Kidney (tissue), 14 donors: ENCODE results near the gene CCDC69. TPM values are rescaled to one million over a fixed set of nuclear protein-coding genes. Genes with fewer than 3 reads are reported as not detected.

ENCODE experiments used
- DNase-seq, 5 donors: peaks; one replicate each; pipeline ENCODE4 v3.0.0-alpha.2; 2013 to 2020
- FAIRE-seq: peaks from 2 replicates; lab custom pipeline; 2012; peaks lifted over from hg19 to GRCh38; lab: Jason Lieb, UNC
- H3K27ac ChIP-seq, 2 donors: one replicate each; pipeline ENCODE4 v1.7.0; 2013; ENCODE audit warnings: low read depth in 2 of 2, low read length in 2 of 2, inconsistent platforms in 1 of 2
- H3K27me3 ChIP-seq: one replicate; pipeline ENCODE4 v1.7.1; 2013; ENCODE audit warnings: low read length, inconsistent platforms; ENCODE audit not compliant: control insufficient read depth, insufficient read depth
- H3K36me3 ChIP-seq, 3 donors: one replicate each; pipeline versions ENCODE4 v1.7.0 to v1.7.1; 2013; ENCODE audit warnings: low read length in 3 of 3, control low read depth in 1 of 3, inconsistent platforms in 1 of 3; ENCODE audit not compliant: insufficient read depth in 3 of 3, control insufficient read depth in 2 of 3
- H3K4me1 ChIP-seq, 3 donors: one replicate each; pipeline versions ENCODE4 v1.7.0 to v1.7.1; 2013; ENCODE audit warnings: low read length in 3 of 3, inconsistent platforms in 1 of 3, low read depth in 1 of 3; ENCODE audit not compliant: control insufficient read depth in 2 of 3, insufficient read depth in 2 of 3
- H3K4me3 ChIP-seq, 3 donors: one replicate each; pipeline versions ENCODE4 v1.7.0 to v1.8.1; 2013; ENCODE audit warnings: low read length in 3 of 3, control low read depth in 1 of 3, inconsistent platforms in 1 of 3
- H3K9ac ChIP-seq, 3 donors: one replicate each; pipeline versions ENCODE4 v1.7.0 to v1.7.1; 2013; ENCODE audit warnings: low read length in 3 of 3, control low read depth in 1 of 3, inconsistent platforms in 1 of 3
- H3K9me3 ChIP-seq, 3 donors: one replicate each; pipeline versions ENCODE4 v1.7.0 to v1.7.1; 2013; ENCODE audit warnings: low read length in 3 of 3, control low read depth in 1 of 3, inconsistent platforms in 1 of 3; ENCODE audit not compliant: control insufficient read depth in 2 of 3, insufficient read depth in 1 of 3
- intact Hi-C: fragments of 100-400 bp; cut with DNase I; formaldehyde crosslinking; loops from one replicate; pipeline ENCODE4 v1.11.1; 2022
- polyA plus RNA-seq: library from polyadenylated mRNA; stranded (reverse); fragments of 350-450 nt; fragmentation: Illumina TruSeq; extraction: RNeasy Lipid Tissue Mini Kit (QIAGEN cat#74804); gene quantifications from one replicate; pipeline ENCODE4 v1.2.3, GENCODE V29; 2014; ENCODE audit warnings: low read depth, low replicate concordance; ENCODE audit not compliant: insufficient read depth
- total RNA-seq: library from RNA; stranded (reverse); fragmentation: NEBNext Ultra II Directional; extraction: Animal tissue kit (Norgen Biotek cat#: 25700); gene quantifications from one replicate; pipeline ENCODE4 v1.2.1, GENCODE V29; 2021
- TF ChIP-seq, protein P1 (sequence below): IDR thresholded peaks from 3 replicates; pipeline ENCODE4 v1.5.1; 2012; ENCODE audit warnings: mild to moderate bottlenecking, moderate library complexity, borderline replicate concordance; ENCODE audit not compliant: insufficient read depth; ENCODE audit errors: extremely low read depth
- donor health status: control.
- donor health status: control.
- donor health status: control.
- donor health status: control.
- donor health status: control.
- donor health status: DM: yes; HTN: yes; CAD: no.
- donor health status: Normal renal cell carcinoma (clear cell type).

The CCDC69 gene
- total and polyA plus RNA-seq, 2 donors from 2014 or later: 11.1 to 22.8 TPM

DNA sequence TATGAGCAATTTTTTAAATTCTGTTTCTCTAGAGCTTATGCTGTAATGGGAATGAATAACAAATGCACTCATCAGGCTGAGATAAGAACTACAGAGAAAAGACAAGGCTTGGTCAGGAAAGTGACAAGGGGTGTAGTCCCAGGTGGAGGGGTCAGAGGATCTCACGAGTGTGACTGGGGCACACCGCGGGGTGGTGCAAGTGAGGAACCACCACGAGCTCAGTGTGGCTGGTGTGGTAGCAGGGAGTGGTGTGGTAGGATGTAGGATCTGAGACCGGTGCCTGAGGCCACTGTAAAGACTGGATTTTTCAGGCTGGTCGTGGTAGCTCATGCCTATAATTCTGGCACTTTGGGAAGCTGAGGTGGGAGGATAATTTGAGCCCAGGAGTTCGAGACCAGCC is 75.3 kb downstream of the CCDC69 start:
- Histone ChIP-seq H3K9me3 (no peaks in the 10 kb centered on the region), H3K27me3 (no peaks in the 10 kb centered on the region), H3K27ac (no peak overlapping the region), H3K36me3 (peaks cover 0 to 8% (median 4%) of the 10 kb centered on the region in 3 donors), H3K4me1 (peaks cover 6 to 37% (median 19%) of the 10 kb centered on the region in 3 donors), H3K9ac (no peak overlapping the region), H3K4me3 (no peak overlapping the region)
- FAIRE-seq (no peak), DNase-seq (no peak)
- intact Hi-C loops: no loop called here
- TF ChIP-seq, protein P1, sequence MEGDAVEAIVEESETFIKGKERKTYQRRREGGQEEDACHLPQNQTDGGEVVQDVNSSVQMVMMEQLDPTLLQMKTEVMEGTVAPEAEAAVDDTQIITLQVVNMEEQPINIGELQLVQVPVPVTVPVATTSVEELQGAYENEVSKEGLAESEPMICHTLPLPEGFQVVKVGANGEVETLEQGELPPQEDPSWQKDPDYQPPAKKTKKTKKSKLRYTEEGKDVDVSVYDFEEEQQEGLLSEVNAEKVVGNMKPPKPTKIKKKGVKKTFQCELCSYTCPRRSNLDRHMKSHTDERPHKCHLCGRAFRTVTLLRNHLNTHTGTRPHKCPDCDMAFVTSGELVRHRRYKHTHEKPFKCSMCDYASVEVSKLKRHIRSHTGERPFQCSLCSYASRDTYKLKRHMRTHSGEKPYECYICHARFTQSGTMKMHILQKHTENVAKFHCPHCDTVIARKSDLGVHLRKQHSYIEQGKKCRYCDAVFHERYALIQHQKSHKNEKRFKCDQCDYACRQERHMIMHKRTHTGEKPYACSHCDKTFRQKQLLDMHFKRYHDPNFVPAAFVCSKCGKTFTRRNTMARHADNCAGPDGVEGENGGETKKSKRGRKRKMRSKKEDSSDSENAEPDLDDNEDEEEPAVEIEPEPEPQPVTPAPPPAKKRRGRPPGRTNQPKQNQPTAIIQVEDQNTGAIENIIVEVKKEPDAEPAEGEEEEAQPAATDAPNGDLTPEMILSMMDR: no peak

DNA sequence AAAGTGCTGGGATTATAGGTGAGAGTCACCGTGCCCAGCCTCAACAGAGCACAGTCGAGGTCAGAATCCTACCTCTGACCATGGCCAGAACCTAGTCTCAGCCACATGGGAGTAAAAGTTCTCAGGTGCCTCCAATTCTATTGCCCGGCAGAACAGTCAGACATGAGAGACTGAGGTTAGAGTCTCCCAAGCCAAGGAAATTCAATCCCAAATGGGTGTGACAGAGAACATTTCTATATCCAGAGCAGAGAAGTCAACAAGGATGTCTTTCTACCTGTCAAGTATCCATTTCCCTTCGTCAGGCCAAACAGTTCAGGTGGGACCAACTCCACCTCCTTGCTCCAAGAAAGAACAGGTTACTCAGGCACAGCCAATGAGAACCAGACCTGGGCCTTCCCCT is 76.9 kb downstream of the CCDC69 start:
- intact Hi-C loops: no loop called here
- peaks cover 6 to 35% (median 19%) of the 10 kb centered on the region in 3 donors for H3K4me1 ChIP-seq
- H3K9me3 ChIP-seq: no peaks in the 10 kb centered on the region
- no peak overlapping the region for H3K27ac ChIP-seq
- no peak overlapping the region for H3K4me3 ChIP-seq
- FAIRE-seq (no peak), DNase-seq (no peak)
- H3K9ac ChIP-seq: no peak overlapping the region
- H3K27me3 ChIP-seq: no peaks in the 10 kb centered on the region
- H3K36me3 ChIP-seq: peaks cover 0 to 8% (median 4%) of the 10 kb centered on the region in 3 donors
- TF ChIP-seq, protein P1: no peak

DNA sequence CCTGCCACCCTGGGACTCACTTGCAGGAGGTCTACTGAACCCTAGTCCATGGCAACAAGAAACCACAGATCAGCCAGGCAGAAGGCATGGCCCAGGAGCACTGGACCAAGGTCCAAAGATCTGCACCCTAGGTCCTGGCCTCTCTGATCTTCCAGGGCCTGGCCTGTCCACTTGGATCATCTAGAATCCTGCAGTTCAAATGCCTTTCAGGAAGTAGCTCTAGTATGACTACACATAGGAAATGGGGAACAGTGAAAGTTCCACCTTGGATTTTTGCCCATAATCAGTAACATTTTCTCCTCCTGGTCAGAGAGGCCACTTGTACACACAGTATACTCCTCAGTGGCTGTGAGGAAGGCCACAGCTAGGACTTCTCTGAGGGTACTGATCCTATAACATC is 77.8 kb downstream of the CCDC69 start:
- H3K4me3 ChIP-seq: no peak overlapping the region
- H3K27me3 ChIP-seq: no peaks in the 10 kb centered on the region
- TF ChIP-seq, protein P1: no peak
- no peak for DNase-seq
- no peak overlapping the region for H3K9ac ChIP-seq
- H3K4me1 ChIP-seq: peaks cover 4 to 27% (median 16%) of the 10 kb centered on the region in 3 donors
- no peak for FAIRE-seq
- no peak overlapping the region for H3K27ac ChIP-seq
- H3K36me3 ChIP-seq: peaks cover 0 to 8% (median 4%) of the 10 kb centered on the region in 3 donors
- no peaks in the 10 kb centered on the region for H3K9me3 ChIP-seq
- intact Hi-C loops: no loop called here

DNA sequence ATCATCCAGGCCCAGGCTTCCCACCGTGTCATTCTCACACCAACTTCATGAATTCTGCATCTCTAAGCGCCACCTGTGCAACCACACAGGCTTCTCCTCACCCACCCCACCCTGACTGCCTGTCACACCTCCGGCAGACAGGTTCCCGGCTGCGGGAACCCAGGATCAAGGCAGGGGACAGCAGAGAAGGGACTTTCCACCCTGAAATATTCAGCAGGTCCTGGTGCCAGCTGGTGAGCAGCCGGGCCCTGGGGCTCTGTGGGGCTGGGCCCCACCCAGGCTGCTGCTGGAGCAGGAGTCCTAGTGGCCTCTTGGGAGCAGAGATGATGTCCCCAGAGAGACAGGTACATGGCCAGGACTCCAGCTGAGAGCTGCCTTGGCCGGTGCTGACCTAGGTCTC is 79.0 kb downstream of the CCDC69 start:
- Histone ChIP-seq H3K4me1 (peaks cover 0 to 16% (median 7%) of the 10 kb centered on the region in 3 donors), H3K36me3 (peaks cover 0 to 8% (median 4%) of the 10 kb centered on the region in 3 donors), H3K4me3 (no peak overlapping the region), H3K27ac (no peak overlapping the region), H3K9ac (no peak overlapping the region), H3K9me3 (no peaks in the 10 kb centered on the region), H3K27me3 (no peaks in the 10 kb centered on the region)
- TF ChIP-seq, protein P1: no peak
- intact Hi-C loops: no loop called here
- FAIRE-seq (no peak), DNase-seq (no peak)
